Measurements from ENCODE around the gene AEBP2. TPM values are rescaled to one million over a fixed set of nuclear protein-coding genes. Genes with fewer than 3 reads are reported as not detected.

The AEBP2 gene
- total RNA-seq, 2 experiments from 2014 or later, result 42.9 to 44.8 TPM

DNA sequence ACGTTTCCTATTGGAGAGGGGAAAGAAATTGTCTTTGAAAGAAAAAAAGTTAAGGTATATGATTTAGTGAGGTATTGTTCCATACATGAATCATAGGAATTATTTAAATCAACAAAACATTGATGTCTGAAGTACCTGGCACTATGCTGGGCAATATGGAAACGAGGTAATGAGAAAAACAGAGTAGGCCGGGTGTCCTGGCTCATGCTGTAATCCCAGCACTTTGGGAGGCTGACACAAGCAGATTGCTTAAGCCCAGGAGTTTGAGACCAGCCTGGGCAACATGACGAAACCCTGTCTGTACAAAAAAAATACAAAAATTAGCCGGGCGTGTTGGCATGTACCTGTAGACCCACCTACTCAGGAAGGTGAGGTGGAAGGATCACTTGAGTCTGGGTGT lies 45.9 kb downstream of the AEBP2 start:
- peaks cover 9% of the 10 kb centered on the region for H3K36me3 ChIP-seq (ENCODE audit: insufficient read depth, low read length)
- H3K36me3 Mint-ChIP-seq (ENCODE audit: low read depth), result peaks cover 70% of the 10 kb centered on the region
- H3K27ac ChIP-seq (ENCODE audit: low read depth in 1 of 2, low read length in 2 of 2), result no peak overlapping the region

DNA sequence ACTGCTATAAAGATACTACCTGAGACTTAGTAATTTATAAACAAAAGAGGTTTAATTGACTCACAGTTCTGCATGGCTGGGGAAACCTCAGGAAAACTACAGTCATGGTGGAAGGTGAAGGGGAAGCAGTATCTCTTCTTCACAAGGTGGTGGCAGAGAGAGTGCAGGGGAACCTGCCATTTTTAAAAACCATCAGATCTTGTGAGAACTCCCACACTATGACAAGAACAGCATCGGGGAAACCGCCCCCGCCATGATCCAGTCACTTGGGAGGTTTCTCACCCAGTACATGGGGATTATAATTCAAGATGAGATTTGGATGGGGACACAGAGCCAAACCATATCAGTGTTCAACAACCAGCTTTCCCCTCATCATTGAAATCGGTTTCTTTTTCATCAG lies 49.9 kb downstream of the AEBP2 start:
- Histone ChIP-seq H3K27ac (ENCODE audit: low read depth in 1 of 2, low read length in 2 of 2) (no peak overlapping the region), H3K9me3 (ENCODE audit: control insufficient read depth in 1 of 2, insufficient read depth in 1 of 2, low read length in 2 of 2) (no peaks in the 10 kb centered on the region), H3K4me1 (ENCODE audit: insufficient read depth, low read length) (peaks cover 21% of the 10 kb centered on the region), H3K27me3 (ENCODE audit: control insufficient read depth in 1 of 2, insufficient read depth in 2 of 2, low read length in 2 of 2) (no peaks in the 10 kb centered on the region), H3K4me3 (ENCODE audit: low read length) (no peak overlapping the region), H3K36me3 (ENCODE audit: insufficient read depth, low read length) (peaks cover 9% of the 10 kb centered on the region)
- POLR2A ChIA-PET, result no interaction called here
- DNase-seq, result no peak
- ATAC-seq (ENCODE audit: poor library complexity), result no peak
- intact Hi-C loops (cut with DNase I, micrococcal nuclease), result no loop called here
- CTCF ChIA-PET, result no interaction called here
- Mint-ChIP-seq H3K27ac (no peak overlapping the region), H3K4me1 (ENCODE audit: low read depth) (peaks cover 63% of the 10 kb centered on the region), H3K4me3 (no peak overlapping the region), H3K27me3 (no peaks in the 10 kb centered on the region), H3K9me3 (no peaks in the 10 kb centered on the region), H3K36me3 (ENCODE audit: low read depth) (peaks cover 59% of the 10 kb centered on the region)
- TF ChIP-seq, protein P1, sequence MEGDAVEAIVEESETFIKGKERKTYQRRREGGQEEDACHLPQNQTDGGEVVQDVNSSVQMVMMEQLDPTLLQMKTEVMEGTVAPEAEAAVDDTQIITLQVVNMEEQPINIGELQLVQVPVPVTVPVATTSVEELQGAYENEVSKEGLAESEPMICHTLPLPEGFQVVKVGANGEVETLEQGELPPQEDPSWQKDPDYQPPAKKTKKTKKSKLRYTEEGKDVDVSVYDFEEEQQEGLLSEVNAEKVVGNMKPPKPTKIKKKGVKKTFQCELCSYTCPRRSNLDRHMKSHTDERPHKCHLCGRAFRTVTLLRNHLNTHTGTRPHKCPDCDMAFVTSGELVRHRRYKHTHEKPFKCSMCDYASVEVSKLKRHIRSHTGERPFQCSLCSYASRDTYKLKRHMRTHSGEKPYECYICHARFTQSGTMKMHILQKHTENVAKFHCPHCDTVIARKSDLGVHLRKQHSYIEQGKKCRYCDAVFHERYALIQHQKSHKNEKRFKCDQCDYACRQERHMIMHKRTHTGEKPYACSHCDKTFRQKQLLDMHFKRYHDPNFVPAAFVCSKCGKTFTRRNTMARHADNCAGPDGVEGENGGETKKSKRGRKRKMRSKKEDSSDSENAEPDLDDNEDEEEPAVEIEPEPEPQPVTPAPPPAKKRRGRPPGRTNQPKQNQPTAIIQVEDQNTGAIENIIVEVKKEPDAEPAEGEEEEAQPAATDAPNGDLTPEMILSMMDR (IDR thresholded peaks at IDR 0.05), result no peak

More for the DNA sequence above, 45.9 kb downstream of the AEBP2 start:
- intact Hi-C loops (cut with DNase I, micrococcal nuclease), result no loop called here
- H3K27me3 ChIP-seq (ENCODE audit: control insufficient read depth in 1 of 2, insufficient read depth in 2 of 2, low read length in 2 of 2), result no peaks in the 10 kb centered on the region
- ATAC-seq (ENCODE audit: poor library complexity) (no peak), DNase-seq (no peak)
- H3K4me1 ChIP-seq (ENCODE audit: insufficient read depth, low read length), result peaks cover 47% of the 10 kb centered on the region
- POLR2A ChIA-PET, result no interaction called here
- H3K9me3 ChIP-seq (ENCODE audit: control insufficient read depth in 1 of 2, insufficient read depth in 1 of 2, low read length in 2 of 2), result peaks cover 5 to 7% of the 10 kb centered on the region in 2 experiments
- peaks cover 4% of the 10 kb centered on the region for H3K9me3 Mint-ChIP-seq
- CTCF ChIA-PET, result no interaction called here
- TF ChIP-seq, protein P1 (IDR thresholded peaks at IDR 0.05), result no peak
- H3K4me1 Mint-ChIP-seq (ENCODE audit: low read depth), result peaks cover 68% of the 10 kb centered on the region
- H3K27ac Mint-ChIP-seq, result peak overlapping the region; percentile 24
- H3K27me3 Mint-ChIP-seq, result no peaks in the 10 kb centered on the region
- no peak overlapping the region for H3K4me3 ChIP-seq (ENCODE audit: low read length)
- no peak overlapping the region for H3K4me3 Mint-ChIP-seq

DNA sequence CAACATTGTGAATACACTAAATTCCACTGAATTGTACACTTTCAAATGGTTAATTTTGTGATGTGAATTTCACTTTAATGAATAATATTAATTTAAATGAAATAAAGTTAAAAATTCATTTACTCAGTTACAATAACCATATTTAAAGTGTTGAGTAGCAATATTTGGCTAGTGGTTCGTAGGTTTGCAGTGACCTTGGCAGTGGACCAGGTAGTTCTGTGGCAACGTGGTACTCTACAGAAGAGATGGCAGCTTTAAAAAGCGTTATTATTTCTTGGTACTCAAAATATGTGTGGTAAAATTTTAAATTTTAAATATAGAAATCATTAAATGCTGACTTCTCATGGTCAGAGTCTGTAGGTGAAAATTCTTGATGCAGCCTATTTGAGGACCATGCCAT lies 51.6 kb downstream of the AEBP2 start:
- Histone ChIP-seq H3K27ac (ENCODE audit: low read depth in 1 of 2, low read length in 2 of 2) (no peak overlapping the region), H3K9me3 (ENCODE audit: control insufficient read depth in 1 of 2, insufficient read depth in 1 of 2, low read length in 2 of 2) (no peaks in the 10 kb centered on the region), H3K36me3 (ENCODE audit: insufficient read depth, low read length) (peaks cover 25% of the 10 kb centered on the region), H3K4me3 (ENCODE audit: low read length) (no peak overlapping the region), H3K4me1 (ENCODE audit: insufficient read depth, low read length) (peaks cover 11% of the 10 kb centered on the region), H3K27me3 (ENCODE audit: control insufficient read depth in 1 of 2, insufficient read depth in 2 of 2, low read length in 2 of 2) (no peaks in the 10 kb centered on the region)
- TF ChIP-seq, protein P1 (IDR thresholded peaks at IDR 0.05), result no peak
- H3K4me3 Mint-ChIP-seq, result no peak overlapping the region
- ChIA-PET CTCF (no interaction called here), POLR2A (no interaction called here)
- no peak for ATAC-seq (ENCODE audit: poor library complexity)
- intact Hi-C loops (cut with DNase I, micrococcal nuclease), result no loop called here
- H3K27me3 Mint-ChIP-seq, result no peaks in the 10 kb centered on the region
- no peak overlapping the region for H3K27ac Mint-ChIP-seq
- no peaks in the 10 kb centered on the region for H3K9me3 Mint-ChIP-seq
- no peak for DNase-seq
- peaks cover 51% of the 10 kb centered on the region for H3K4me1 Mint-ChIP-seq (ENCODE audit: low read depth)
- H3K36me3 Mint-ChIP-seq (ENCODE audit: low read depth), result peaks cover 59% of the 10 kb centered on the region

Measured in CD4-positive, alpha-beta T cell (primary cell).